Heart left ventricle (tissue), 13 donors: ENCODE measurements around the gene MPRIP.

Source experiments
- CTCF ChIP-seq, 12 donors: fragments of 200-600 bp; sonication (generic) in 4 of 12; IDR thresholded peaks; one replicate each; pipeline versions ENCODE4 v1.5.0 to v1.8.0; 2018 to 2022; ENCODE audit warnings: antibody characterized with exemption in 12 of 12, mild to moderate bottlenecking in 5 of 12
- POLR2A ChIP-seq, 2 donors: fragments of 450-650 bp; IDR thresholded peaks; one replicate each; pipeline ENCODE4 v1.6.1; 2017; ENCODE audit warnings: antibody characterized with exemption in 2 of 2, mild to moderate bottlenecking in 2 of 2, moderate library complexity in 2 of 2
- donor health status: ischemic (EF 13 %, LVEDD 7.1; RV severe dilation, severe dysfunction).
- donor health status: DM: no; HTN: yes; CAD: no.
- donor health status: DM: no; HTN: no; CAD: no.
- donor health status: ischemic (EF 25% LVEDD 6.9; RV normal size, moderate dysfunction).
- donor health status: ischemic (EF 25% LVEDD 5.7; RV mildly dilated, moderate dysfunction).
- donor health status: ischemic (EF 35%, LVEDD 5.7; RV mildly dilated, moderate dysfunction).
- donor health status: nonischemic (EF 11% LVEDD 7.7; RV severe dilation, severe dysfunction).
- donor health status: DM: yes; HTN: yes; CAD: no.
- donor health status: PGD.
- donor health status: ischemic (EF 29% LVEDD 5.4; RV normal size, mild dysfunction).
- donor health status: nonischemic (EF 23%, LVEDD 6.1; RV moderate dilation, normal function).

DNA sequence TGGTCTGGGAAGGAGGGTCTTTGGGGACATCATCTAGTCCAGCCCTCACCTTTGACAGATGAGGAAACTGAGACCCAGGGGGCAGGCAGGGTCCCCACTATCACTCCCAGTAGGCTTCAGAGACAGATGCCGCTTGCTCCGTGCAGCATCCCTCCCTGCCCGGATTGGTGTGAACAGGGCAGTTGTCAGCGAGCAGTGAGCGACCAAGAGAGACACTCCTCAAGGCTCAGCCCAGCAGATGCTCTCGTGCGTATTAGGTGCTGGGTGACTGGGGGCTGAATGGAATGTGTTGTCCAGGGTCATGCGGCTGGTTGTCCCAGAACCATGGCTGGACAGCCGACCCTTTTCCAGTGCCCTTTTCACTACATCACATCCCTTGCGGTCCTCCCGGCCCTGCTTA, 49.0 kb downstream of the MPRIP start:
- TF ChIP-seq POLR2A (IDR thresholded peaks at IDR 0.05) = no peak
- no peak for TF ChIP-seq CTCF (IDR thresholded peaks at IDR 0.05)
